GM18907 (cell line): ENCODE measurements around the gene POLL.
"Not testable (repeated sequence)": the region's sequence is repeated elsewhere in the genome, so short reads cannot be mapped to it uniquely, and the experiment has no call there.

ENCODE experiments used
- ATAC-seq: cut with Tn5 transposase; IDR thresholded peaks from one replicate; pipeline ENCODE4 v1.9.1; 2021; ENCODE audit warnings: mild to moderate bottlenecking, moderate library complexity; ENCODE audit not compliant: unreplicated experiment

POLL gene

GRCh38 chr10:101612086-101612485 lies 24.0 kb upstream of the POLL start:
- no peak for ATAC-seq

GRCh38 chr10:101611096-101611905 lies 23.2 kb upstream of the POLL start:
- ATAC-seq, result no peak

DNA sequence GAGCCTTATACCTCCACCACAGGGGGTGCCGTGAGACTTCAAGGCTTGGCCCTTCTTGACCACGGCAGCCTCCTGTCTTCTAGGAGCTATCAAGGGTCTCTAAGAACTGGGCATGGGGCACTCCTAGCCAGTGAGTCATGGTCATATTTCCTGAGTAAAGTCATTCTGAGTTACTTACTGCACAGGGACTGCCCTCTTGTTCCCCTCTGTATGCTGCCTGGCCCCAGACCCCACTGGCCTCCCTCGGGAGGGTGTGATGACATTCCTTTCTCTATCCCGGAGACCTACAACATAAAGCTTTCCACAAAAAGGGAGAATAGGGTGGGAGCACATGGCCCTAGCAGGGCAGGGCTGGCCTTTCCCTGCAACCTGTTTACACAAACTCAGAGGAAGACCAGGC lies 21.4 kb upstream of the POLL start:
- no peak for ATAC-seq

DNA sequence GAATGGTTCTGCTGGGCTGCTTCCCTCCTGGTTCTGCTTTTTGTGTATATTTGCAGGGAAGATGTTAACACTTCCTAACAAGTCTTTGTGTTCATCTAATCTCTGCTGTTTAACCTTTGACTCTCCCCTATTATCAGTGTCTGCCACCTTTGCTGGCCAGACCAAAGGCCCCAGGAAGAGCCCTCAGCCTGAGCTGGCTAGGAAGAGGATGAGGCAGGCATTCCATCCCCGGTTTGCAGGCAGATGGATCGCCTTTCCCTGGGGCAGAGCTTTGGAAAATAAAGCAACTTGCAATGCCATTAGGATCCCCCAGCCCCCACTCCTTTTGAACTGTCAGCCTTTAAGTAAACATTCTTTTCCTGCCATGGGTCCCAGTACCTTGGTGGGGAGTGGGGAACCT lies 19.1 kb upstream of the POLL start:
- no peak for ATAC-seq

DNA sequence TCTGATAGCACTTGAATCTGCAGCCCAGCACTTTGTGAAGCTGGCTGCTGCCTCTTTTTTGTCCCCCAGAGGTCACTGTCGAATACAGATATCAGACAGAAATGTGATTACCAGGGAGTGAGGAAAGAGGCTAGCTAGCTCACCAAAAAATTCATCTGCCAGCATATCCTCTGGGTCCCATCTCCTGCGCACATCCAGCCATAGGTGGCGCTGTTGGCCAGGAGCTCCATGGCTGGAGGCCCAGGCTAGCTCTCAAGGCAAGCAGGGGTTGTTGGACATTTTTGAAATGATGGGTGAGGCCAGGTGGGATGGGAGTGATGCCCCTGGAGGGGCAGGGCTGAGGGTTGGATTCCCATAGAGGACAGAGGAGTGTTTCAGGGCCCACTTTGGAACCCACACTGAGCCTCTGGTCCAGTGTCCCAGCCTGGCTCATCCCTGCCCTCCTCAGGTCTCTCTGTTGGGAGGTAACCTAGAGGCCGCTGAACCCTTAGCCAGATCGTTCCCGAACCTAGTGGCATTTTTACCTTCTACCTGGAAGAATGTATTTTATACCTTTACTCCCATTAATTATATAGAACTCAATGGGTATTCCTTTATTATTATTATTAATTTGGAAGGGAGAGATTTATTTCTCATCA lies 14.8 kb upstream of the POLL start:
- ATAC-seq, result peak; percentile 53

GRCh38 chr10:101601541-101601940 lies 13.5 kb upstream of the POLL start:
- no peak for ATAC-seq

DNA sequence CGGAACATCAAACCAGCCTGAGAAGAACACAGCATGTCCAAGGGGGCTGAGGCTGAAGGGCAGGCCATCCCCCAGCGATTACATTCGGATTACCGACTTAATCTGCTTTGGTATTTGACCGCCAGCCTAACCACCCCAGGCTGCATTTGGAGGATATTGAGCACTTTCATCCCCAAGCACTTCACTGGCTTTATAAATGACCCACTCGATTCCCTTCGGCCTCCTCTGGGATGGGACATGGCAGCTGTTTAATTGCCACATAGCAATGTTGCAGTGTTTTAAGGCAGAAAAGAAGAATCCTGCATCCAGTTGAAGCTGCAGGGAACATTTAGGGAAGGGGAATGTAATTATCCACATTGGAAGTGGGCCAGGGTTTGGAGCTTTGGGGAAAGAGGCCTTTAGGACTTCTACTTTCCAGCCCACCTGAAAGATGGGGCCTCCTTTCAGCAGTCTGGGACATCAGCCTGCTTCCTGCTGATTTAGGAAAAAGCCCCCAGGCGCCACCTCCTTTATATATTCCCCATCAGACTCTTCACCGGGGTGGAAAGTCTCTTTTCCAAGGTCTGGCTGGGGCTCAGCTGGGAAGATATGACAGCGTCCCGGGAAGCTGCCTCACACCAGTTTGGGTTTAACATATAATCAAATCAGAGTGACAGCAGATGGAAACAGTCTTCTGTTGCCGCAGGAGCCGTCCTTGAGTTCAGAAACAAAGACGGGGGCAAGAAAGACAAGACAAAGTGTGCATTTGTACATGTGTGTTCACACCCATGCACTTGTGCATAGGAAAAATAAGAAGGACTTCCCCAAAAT lies 9.2 kb upstream of the POLL start:
- ATAC-seq, result no peak

- no peak for ATAC-seq
Observed at GRCh38 chr10:101595591-101596433, 7.8 kb upstream of the POLL start.

- not testable (repeated sequence) for ATAC-seq
Observed at GRCh38 chr10:101593331-101593730, 5.3 kb upstream of the POLL start.

- ATAC-seq, result no peak
Observed at GRCh38 chr10:101588879-101589278, 822 bp upstream of the POLL start.

DNA sequence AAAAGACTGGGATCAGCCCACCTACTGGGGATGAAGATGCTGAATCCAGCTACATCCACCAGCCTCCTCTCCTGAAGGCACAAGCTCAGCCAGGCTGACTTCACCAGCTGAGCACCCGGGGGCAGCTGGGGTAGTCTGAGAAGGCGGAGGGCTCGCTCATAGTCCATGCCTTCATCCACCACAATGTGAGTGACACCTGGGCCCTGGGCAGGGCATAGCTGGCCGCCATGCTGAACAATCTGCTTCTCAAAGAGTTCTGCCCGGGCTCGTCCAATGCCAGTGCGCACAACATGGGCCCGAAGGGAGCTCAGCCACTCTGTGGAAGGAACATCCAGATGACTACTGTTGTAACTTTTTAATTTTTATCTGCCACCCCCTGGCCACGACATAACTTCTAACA lies 2.2 kb downstream of the POLL start:
- no peak for ATAC-seq

- ATAC-seq, result no peak
Observed at GRCh38 chr10:101580486-101581399, 7.3 kb downstream of the POLL start.

DNA sequence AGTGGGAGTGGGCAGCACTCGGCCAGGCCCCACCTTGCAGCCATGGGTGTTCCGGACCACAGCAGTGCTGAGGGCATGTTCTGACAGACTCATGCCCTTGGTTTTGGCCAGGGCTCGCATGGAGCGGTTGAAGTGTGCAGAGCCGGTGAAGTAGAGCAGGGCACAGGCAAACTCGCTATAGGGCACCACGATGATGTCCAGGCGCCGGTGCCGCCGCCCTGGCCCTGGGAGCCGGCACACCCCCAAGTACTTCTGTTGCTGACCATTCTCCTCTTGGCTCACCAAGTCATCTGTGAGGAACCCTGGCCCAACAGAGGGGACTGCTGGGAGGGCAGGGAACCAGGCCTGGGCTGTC lies 8.6 kb downstream of the POLL start:
- no peak for ATAC-seq

- no peak for ATAC-seq
Observed at GRCh38 chr10:101578803-101579515, 9.1 kb downstream of the POLL start.

GRCh38 chr10:101578192-101578591 lies 9.9 kb downstream of the POLL start:
- ATAC-seq, result no peak

DNA sequence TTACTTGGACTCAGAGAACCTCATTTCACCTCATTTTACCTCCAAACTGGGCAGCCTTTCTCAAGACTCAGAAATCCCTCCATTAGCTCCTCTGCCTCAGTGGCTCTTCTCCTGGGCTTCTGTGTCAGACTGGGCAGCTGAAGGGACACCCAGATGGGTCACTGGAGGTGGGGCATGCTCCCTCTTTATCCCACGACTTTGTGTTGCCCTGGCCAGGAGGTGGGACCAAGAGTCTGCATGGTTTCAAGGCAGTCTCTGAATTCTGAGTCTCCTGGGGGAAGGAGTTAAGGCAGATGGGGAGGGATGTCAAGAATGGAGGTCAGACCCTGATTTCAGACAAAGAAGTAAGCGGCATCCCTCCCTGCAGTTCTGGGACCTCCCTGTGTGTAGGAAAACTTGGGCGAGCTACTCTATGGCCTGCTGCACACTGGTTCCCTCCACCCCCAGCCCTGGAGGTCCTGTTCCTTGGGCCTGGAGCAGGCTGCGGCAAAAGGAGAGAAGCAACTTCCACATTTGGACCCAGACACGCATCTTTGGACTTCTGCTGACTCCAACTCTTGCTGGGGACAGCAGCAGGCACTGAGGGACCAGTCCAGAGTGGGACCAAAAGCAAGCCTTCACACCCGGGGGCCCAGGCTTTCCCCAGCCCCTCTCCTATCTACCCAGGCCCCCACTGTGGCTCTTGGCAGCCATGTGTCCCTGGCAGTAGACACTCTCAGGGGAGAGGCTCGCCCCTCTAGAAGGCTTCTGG lies 10.8 kb downstream of the POLL start:
- no peak for ATAC-seq

DNA sequence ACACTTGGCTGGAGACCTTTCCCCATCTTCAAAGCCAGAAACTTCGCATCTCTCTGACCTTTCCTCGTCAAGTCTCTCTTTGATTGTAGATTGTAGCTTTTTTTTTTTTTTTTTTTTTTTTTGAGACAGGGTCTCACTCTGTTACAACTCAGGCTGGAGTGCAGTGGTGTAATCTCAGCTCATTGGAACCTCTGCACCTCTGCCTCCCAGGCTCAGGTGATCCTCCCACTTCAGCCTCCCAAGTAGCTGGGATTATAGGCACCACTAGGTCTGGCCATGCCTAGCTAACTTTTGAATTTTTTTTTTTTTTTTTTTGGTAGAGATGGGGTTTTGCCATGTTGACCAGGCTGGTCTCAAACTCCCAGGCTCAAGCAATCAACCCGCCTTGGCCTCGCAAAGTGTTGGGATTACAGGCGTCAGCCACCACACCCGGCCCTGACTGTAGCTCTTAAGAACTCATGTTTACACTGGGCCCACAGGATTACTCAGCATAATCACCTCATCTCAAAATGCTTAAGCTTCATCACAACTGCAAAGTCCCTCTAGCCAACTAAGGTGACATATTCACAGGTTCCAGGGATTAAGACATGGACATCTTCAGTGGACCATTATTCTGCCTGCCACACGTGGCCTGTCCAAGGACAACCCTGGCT lies 11.7 kb downstream of the POLL start:
- ATAC-seq, result no peak

- no peak for ATAC-seq
Observed at GRCh38 chr10:101575580-101576210, 12.4 kb downstream of the POLL start.
